GM13976 (cell line): ENCODE results near the gene KLHL12.
"Not testable (repeated sequence)": the region's sequence is repeated elsewhere in the genome, so short reads cannot be mapped to it uniquely, and the experiment has no call there.

Source experiments
- DNase-seq: peaks from one replicate; pipeline ENCODE4 v3.0.0; 2012; ENCODE audit warnings: low spot score
- in situ Hi-C: fragments of 300-500 bp; cut with MboI; formaldehyde crosslinking; loops from one replicate; pipeline ENCODE4 v1.12.0; 2022; ENCODE audit warnings: low sequenced_read_pairs, mixed read lengths, inconsistent platforms; ENCODE audit not compliant: unreplicated experiment
- TF ChIP-seq, protein P1 (sequence below): IDR thresholded peaks from 2 replicates; pipeline ENCODE4 v1.5.1; 2012; ENCODE audit warnings: borderline replicate concordance, mild to moderate bottlenecking; ENCODE audit not compliant: insufficient read depth; ENCODE audit errors: extremely low read depth, missing control alignments, control extremely low read depth

The KLHL12 gene

DNA sequence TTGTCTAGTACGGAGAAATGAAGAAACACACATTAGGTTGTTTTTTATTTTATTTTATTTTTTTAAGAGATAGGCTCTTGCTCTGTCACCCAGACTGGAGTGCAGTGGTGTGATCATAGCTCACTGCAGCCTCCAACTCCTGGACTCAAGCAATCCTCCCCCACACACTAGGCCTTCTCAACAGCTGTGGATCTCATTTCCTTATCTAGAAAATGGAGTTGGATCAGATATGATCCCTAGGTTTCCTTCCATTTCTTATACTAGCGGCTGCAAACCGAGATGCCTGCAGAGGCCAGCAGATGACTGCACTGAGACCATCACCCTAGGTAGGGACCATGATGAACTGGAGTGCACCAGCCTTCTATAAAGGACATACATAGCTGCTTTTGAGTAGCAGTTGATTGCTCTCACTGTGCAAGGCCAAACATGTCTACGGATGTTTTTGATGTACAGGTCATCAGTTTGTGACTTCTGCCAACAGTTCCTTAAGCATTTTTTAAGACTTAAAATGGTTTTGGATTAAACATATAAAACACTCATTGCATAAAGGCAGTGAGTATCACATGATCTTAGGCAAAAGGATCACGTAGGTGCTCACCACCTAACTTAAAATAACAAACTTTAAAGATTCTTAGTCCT is 11.4 kb upstream of the KLHL12 start:
- TF ChIP-seq, protein P1, sequence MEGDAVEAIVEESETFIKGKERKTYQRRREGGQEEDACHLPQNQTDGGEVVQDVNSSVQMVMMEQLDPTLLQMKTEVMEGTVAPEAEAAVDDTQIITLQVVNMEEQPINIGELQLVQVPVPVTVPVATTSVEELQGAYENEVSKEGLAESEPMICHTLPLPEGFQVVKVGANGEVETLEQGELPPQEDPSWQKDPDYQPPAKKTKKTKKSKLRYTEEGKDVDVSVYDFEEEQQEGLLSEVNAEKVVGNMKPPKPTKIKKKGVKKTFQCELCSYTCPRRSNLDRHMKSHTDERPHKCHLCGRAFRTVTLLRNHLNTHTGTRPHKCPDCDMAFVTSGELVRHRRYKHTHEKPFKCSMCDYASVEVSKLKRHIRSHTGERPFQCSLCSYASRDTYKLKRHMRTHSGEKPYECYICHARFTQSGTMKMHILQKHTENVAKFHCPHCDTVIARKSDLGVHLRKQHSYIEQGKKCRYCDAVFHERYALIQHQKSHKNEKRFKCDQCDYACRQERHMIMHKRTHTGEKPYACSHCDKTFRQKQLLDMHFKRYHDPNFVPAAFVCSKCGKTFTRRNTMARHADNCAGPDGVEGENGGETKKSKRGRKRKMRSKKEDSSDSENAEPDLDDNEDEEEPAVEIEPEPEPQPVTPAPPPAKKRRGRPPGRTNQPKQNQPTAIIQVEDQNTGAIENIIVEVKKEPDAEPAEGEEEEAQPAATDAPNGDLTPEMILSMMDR, result no peak
- no peak for DNase-seq
- in situ Hi-C loops, result no loop called here

DNA sequence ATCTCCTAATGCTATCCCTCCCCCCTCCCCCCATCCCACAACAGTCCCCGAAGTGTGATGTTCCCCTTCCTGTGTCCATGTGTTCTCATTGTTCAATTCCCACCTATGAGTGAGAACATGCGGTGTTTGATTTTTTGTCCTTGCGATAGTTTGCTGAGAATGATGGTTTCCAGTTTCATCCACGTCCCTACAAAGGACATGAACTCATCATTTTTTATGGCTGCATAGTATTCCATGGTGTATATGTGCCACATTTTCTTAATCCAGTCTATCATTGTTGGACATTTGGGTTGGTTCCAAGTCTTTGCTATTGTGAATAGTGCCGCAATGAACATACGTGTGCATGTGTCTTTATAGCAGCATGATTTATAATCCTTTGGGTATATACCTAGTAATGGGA is 9.4 kb upstream of the KLHL12 start:
- DNase-seq, in situ Hi-C loops: not testable (repeated sequence)

- TF ChIP-seq, protein P1, result no peak
- no peak for DNase-seq
- in situ Hi-C loops, result no loop called here
Measured at GRCh38 chr1:202935844-202936243, 8.8 kb upstream of the KLHL12 start.

DNA sequence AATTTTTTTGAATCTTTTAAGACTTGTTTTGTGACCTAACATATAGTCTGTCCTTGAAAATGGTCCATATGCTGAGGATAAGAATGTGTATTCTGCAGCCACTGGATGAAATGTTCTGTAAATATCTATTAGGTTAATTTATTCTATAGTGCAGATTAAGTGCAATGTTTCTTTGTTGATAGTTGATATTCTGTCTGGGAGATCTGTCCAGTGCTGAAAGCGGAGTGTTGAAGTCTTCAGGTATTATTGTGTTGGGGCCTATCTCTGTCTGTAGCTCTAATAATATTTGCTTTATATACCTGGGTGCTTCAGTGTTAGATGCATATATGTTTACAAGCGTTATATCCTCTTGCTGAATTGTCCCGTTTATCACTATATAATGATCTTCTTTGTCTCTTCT is 7.7 kb upstream of the KLHL12 start:
- no peak for DNase-seq
- in situ Hi-C loops, result no loop called here
- TF ChIP-seq, protein P1, result no peak

- TF ChIP-seq, protein P1, result no peak
- DNase-seq, result no peak
- in situ Hi-C loops, result no loop called here
Measured at GRCh38 chr1:202932476-202932875, 5.4 kb upstream of the KLHL12 start.

GRCh38 chr1:202923533-202923932 is 3.5 kb downstream of the KLHL12 start:
- in situ Hi-C loops, result no loop called here
- no peak for DNase-seq

DNA sequence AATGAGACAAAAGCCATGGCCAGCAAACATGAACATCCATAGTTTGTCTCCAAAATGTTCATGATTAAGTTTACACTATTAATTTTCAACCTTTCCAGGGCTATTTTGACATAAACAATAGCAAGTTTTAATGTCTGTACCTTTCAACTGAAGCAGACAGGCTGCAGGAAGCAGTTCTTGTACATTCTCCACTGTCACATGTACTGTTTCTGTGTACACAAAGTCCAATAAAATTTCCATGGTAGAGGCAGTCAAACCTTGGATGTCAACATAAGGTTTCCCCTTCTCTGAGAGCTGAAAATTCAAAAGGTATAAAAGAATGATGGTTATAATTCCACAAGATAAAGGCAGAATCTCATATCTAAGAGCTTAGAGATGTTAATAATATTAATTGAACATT is 7.4 kb downstream of the KLHL12 start:
- TF ChIP-seq, protein P1, result no peak
- in situ Hi-C loops, result no loop called here
- DNase-seq, result no peak

More at GRCh38 chr1:202923533-202923932, 3.5 kb downstream of the KLHL12 start:
- TF ChIP-seq, protein P1, result no peak
